ENCODE data around the gene BCL6B. TPM values are rescaled to one million over a fixed set of nuclear protein-coding genes. Genes with fewer than 3 reads are reported as not detected.
A peak's percentile ranks its signal among the peaks of the same experiment; 100 is the strongest.

The BCL6B gene
- total RNA-seq, 1 experiment from 2014 or later: 0.02 TPM

DNA sequence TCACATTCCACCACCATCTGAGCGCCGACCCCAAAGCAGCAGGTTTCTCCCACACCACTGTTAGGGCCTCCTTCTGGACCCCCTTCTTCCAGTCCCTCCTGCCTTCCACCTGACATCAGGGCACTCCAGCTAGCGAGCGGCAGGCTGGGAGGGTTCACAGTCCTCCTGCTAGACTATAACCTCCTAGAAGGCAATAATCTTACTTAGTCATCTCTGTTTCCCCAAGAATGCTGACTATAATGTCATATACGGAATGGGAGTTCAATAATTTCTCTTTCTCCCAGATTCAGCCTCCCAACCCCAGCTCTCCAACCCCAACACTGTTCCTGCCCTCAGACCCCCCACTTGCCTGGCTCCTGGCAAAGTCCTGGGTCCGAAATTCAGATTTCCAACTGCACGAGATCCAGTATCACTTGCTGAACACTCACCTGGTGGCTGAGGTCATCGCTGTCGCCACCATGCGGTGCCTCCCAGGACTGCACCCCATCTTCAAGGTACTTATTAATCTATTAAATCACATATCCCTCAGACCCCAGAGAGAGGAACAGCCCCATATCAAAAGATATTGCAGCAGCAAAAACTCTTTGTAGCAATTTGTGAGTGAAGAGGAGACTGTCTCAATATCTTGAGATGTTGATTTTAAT lies 21.4 kb upstream of the BCL6B start:
- no peaks in the 10 kb centered on the region for H3K27me3 ChIP-seq
- DNase-seq: no peak

DNA sequence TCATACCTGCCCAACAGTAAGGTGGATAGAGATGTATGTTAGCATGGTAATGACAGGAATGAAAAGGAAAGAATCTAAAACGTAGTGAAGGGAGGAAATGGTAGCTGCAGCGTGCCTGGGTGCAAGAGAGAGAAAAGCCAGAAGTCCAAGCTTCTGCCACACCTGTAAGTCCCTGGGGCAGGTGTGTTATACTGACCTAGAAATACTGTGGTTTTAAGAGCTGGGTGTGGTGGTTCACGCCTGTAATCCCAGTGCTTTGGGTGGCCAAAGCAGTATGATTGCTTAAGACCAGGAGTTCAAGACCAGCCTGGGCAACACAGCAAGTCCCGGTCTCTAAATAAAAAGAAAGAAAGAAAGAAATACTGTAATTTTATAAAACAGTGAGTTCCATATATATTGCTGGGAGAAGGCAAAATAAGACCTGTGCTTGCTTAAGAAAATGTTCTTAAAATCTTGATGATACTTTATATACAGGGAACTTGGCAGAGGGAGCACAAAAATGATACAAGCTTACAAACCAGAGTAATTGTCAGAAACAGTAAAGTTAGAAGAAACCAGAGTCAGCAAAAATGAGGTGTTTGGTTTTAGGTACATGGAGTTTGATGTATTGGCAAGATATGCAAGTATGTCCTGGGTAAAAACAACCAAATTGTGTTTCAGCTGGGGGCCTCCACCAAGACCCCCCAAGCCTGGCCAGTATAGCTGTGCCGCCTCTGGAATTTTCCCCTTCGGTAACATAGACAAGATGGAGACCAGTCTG lies 20.4 kb upstream of the BCL6B start:
- no peaks in the 10 kb centered on the region for H3K27me3 ChIP-seq
- H3K27ac ChIP-seq: no peak overlapping the region
- H3K36me3 ChIP-seq: no peaks in the 10 kb centered on the region; the same call in 1 of the 2 replicates
- no peak for DNase-seq
- H3K9me3 ChIP-seq (replicated peaks): no peaks in the 10 kb centered on the region
- no peaks in the 10 kb centered on the region for H3K4me1 ChIP-seq
- H3K4me3 ChIP-seq: no peak overlapping the region

More for the DNA sequence above, 21.4 kb upstream of the BCL6B start:
- H3K9me3 ChIP-seq (replicated peaks): no peaks in the 10 kb centered on the region
- H3K4me3 ChIP-seq: no peak overlapping the region
- no peaks in the 10 kb centered on the region for H3K4me1 ChIP-seq
- no peak overlapping the region for H3K27ac ChIP-seq
- no peaks in the 10 kb centered on the region; the same call in 1 of the 2 replicates for H3K36me3 ChIP-seq

DNA sequence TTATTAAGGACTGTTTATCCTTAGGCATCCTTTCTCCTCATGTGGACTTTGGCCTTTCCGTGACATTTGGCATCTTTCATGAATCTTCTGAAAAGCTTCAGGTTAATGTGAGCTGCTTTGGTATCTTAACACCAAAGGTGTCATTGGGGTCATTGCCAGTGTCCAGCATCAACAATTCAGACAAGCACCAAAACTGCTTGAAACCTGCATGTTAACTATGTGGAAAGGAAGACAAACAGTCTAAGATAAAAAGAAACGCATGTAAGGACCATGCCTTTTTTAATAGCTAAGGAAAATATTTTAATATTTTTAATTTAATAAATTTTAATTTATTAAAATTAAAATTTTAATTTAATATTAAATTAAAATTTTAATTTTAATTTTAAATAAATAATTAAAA lies 19.1 kb upstream of the BCL6B start:
- H3K9me3 ChIP-seq (replicated peaks): no peaks in the 10 kb centered on the region
- H3K4me1 ChIP-seq: no peaks in the 10 kb centered on the region
- no peak overlapping the region for H3K27ac ChIP-seq
- no peak for DNase-seq
- H3K27me3 ChIP-seq: no peaks in the 10 kb centered on the region
- no peaks in the 10 kb centered on the region; the same call in 1 of the 2 replicates for H3K36me3 ChIP-seq
- H3K4me3 ChIP-seq: no peak overlapping the region

DNA sequence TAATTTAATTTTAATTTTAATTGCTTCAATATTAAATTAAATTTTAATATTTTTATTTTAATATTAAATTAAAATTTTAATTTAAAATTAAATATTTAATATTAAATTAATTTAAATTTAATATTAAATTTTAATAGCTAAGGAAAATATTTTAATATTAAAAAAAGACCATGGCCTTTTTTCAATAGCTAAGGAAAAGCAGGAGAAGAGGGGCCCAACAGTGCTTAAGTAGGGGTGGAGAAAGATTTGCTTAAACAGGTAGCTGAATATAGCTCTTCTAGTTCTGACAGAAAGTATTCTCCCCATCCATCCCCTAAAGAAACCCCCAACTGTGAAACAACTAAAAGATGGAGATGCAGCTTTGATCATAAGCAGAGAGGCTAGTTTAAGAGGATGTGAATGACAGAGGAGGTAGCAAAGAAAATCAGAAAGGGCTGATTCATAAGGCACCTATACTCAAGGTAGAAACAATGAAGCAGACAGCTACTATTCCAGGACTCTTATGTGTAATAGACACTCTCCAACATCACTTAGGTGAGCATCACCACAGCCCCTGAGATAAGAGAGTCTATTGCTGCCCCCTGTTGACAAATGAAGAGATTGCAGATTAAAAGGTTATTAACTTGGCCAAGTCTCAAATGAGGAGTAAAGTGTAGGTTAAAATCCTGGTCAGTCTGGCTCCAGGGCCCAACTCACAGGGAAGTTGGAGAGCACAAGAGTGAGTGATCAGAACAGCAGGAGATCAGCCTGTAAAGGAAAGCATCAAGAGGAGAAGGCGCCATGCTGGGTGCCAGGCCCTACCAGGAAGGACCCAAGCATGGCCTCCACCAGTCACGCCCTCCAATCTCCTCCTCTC lies 18.2 kb upstream of the BCL6B start:
- Histone ChIP-seq H3K36me3 (no peaks in the 10 kb centered on the region; the same call in 1 of the 2 replicates), H3K4me3 (no peak overlapping the region), H3K4me1 (no peaks in the 10 kb centered on the region), H3K27ac (no peak overlapping the region), H3K9me3 (replicated peaks) (no peaks in the 10 kb centered on the region), H3K27me3 (no peaks in the 10 kb centered on the region)
- DNase-seq: peak; percentile 29 to 80

DNA sequence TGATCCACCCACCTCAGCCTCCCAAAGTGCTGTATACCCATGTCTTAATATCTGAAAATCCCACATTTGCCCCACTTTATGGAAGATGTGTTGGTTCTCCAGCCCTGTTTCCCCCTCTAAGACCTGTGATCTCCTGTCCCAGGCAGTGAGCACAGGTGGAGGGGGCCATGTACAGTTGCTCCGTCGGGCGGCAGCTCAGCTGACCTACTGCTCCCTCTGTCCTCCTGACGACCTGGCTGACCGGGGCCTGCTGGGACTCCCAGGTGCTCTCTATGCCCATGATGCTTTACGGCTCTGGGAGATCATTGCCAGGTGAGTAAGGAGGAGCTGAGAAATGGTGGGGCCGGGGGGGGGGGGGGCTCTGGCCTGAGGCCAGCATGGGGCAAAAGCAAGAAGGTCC lies 17.1 kb upstream of the BCL6B start:
- Histone ChIP-seq H3K4me3 (no peak overlapping the region), H3K36me3 (no peaks in the 10 kb centered on the region; the same call in 1 of the 2 replicates), H3K27me3 (no peaks in the 10 kb centered on the region), H3K4me1 (no peaks in the 10 kb centered on the region), H3K9me3 (replicated peaks) (no peaks in the 10 kb centered on the region), H3K27ac (no peak overlapping the region)
- DNase-seq: no peak

DNA sequence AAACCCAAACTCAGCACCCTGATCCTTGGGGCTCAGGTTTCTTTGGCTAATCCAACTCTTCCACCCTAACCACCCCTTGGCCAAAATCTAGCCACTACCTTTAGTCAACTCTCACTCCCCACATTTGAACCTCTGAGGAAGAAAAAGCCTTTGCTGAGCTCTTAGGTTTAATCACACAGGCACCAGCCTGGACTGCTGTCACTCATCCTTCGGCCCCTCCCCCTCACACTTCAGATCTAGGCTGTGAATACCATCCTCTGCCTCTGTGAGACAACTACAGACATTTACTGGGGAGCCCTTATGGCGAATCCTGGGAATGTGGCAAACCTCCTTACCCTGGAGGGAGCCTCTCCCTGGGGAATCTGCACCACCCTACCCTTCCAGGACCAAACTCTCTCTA lies 15.7 kb upstream of the BCL6B start:
- Histone ChIP-seq H3K9me3 (replicated peaks) (no peaks in the 10 kb centered on the region), H3K36me3 (no peaks in the 10 kb centered on the region; the same call in 1 of the 2 replicates), H3K4me1 (no peaks in the 10 kb centered on the region), H3K4me3 (no peak overlapping the region), H3K27ac (no peak overlapping the region), H3K27me3 (no peaks in the 10 kb centered on the region)
- DNase-seq: no peak

DNA sequence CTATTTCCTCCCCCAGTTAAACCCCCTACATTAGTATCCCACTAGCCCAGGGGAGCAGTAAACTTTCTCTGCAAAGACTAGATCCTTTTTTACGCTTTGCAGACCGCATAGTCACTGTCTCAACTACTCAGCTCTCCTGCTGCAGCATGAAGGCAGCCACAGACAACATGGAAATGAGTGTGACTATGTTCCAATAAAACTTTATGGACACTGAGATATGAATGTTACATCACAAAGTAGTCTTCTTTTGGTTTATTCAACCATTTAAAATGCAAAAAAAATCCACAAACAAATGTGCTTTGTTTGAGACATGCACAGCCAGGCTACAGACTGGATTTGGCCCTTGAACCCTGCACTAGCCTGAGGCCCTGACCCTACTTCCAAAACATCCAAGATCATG lies 12.3 kb upstream of the BCL6B start:
- Histone ChIP-seq H3K4me1 (no peaks in the 10 kb centered on the region), H3K36me3 (no peaks in the 10 kb centered on the region), H3K4me3 (no peak overlapping the region), H3K27me3 (no peaks in the 10 kb centered on the region), H3K9me3 (replicated peaks) (no peaks in the 10 kb centered on the region), H3K27ac (no peak overlapping the region)
- no peak for DNase-seq

DNA sequence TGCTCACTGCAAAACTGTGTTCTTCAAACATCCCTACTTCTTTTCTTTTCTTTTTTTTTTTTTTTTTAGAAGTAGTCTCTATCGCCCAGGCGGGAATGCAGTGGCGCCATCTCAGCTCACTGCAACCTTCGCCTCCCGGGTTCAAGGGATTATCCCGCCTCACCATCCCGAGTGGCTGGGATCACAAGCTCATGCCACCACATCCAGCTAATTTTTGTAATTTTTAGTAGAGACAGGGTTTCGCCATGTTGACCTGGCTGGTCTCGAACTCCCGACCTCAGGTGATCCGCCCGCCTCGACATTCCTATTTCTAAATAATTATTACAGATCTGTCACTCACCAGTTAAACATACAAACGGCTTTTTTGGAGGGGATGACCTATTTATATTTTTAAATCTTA lies 11.4 kb upstream of the BCL6B start:
- no peaks in the 10 kb centered on the region for H3K9me3 ChIP-seq (replicated peaks)
- H3K4me1 ChIP-seq: no peaks in the 10 kb centered on the region
- no peaks in the 10 kb centered on the region for H3K36me3 ChIP-seq
- H3K4me3 ChIP-seq: peak overlapping the region; percentile 73
- no peak for DNase-seq
- H3K27me3 ChIP-seq: no peaks in the 10 kb centered on the region
- no peak overlapping the region for H3K27ac ChIP-seq

DNA sequence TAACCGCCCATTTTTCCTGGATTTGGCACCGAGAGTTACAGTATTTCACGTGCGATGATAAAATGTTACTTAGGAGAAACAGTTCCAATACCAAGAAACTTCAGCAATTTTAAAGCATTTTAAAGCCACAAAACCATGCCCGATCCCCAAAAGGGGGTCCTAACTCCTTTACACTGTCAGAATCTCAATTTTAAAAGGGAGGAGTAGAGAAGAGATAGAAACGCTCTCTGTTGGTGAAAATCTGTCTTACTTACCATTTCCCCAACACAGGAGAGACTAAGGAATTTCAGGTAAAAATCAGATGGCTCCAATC lies 11.0 kb upstream of the BCL6B start:
- no peak for DNase-seq
- no peaks in the 10 kb centered on the region for H3K9me3 ChIP-seq (replicated peaks)
- H3K36me3 ChIP-seq: no peaks in the 10 kb centered on the region
- peak overlapping the region; percentile 73 for H3K4me3 ChIP-seq
- no peaks in the 10 kb centered on the region for H3K27me3 ChIP-seq
- H3K27ac ChIP-seq: peak overlapping the region; percentile 98
- no peaks in the 10 kb centered on the region for H3K4me1 ChIP-seq

DNA sequence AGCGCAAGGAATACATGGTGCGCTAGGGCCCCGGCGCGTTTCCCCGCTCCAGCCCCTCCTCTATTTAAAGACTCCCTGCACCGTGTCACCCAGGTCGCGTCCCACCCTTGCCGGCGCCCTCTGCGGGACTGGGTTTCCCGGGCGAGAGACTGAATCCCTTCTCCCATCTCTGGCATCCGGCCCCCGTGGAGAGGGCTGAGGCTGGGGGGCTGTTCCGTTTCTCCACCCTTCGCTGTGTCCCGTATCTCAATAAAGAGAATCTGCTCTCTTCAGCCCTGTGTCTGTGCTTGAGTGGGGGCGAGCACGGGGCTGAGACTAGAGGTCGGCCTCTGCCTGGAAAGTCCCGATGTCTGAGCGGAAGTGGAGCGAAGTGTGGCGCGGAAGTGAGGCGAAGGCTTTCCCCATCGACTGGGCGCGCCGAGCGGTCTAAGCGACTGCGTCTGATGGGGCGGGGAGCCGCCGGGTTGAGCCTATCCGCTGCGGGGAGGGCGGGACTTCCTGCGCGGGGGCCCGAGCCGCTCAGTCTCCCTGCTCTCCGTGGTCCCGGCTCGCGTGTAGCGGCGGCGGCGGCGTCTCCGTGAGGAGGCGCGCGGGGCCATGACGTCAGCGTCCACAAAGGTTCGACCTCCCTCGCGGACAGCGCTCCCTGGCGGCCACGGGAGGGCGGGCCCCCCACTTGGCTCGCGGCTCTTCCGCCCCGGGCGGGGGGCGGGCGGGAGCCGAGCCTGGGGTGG lies 8.4 kb upstream of the BCL6B start:
- H3K9me3 ChIP-seq (replicated peaks): no peaks in the 10 kb centered on the region
- peak; percentile 92 to 94 for DNase-seq
- H3K4me3 ChIP-seq: peak overlapping the region; percentile 73
- H3K4me1 ChIP-seq: no peaks in the 10 kb centered on the region
- peak overlapping the region; percentile 43; the same call in 1 of the 2 replicates for H3K27ac ChIP-seq
- H3K36me3 ChIP-seq: no peaks in the 10 kb centered on the region
- no peaks in the 10 kb centered on the region for H3K27me3 ChIP-seq

DNA sequence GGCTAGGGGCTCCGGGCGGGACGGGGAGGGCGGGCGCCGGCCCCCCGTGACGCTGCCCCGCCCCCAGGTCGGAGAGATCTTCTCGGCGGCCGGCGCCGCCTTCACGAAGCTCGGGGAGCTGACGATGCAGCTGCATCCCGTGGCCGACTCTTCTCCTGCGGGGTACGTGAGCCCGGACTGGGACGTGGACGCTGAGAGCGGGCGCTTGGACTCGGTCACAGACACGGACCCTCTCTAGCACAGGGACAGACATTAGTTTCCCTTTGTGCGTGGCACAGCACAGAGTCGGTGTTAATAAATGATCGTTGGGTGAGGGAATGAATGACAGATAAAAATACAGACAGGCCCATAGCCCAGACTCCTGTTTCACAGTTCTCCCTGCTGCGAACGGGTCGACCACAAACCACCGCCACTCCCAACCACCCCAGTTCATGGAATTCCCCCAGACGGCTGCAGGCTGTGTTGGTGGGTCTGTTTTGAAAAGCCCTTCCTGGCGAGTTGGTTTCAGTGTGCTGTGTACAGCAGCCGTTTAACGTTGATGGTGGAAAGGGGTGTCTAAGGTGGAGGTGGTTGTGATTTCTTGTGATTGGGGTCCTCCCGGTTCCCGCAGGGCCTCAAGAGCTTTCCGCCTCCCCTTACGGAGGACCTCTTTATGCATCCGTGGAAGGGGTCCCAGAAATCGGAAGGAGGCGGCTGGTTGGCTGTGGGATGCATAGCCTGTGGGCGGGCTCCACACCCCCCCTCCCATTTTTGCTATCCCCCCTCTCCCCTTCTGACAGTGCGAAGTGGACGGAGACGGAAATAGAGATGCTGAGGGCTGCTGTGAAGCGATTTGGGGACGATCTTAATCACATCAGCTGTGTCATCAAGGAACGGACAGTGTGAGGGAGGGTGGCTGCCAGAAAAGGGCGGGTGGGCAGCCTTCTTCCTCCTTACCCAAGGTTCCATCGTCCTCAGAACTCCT lies 7.6 kb upstream of the BCL6B start:
- Histone ChIP-seq H3K4me3 (peak overlapping the region; percentile 73), H3K4me1 (no peaks in the 10 kb centered on the region), H3K27ac (peak overlapping the region; percentile 43), H3K27me3 (no peaks in the 10 kb centered on the region), H3K36me3 (no peaks in the 10 kb centered on the region), H3K9me3 (replicated peaks) (no peaks in the 10 kb centered on the region)
- peak; percentile 27 to 40 for DNase-seq

DNA sequence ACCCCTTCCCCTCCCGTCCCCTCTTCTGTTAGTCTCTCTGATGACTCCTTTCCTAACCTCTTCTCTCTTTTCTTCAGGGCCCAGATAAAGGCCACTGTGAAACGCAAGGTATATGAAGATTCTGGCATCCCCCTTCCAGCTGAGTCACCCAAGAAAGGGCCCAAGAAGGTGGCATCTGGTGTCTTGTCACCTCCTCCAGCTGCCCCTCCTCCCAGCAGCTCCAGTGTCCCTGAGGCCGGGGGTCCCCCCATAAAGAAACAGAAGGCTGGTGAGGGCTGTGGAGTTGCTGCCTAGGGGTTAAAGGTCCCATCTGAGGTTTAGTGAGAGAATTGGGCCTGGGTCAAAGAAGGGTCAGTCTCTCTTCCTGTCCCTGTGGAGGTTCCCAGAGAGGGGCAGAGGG lies 6.4 kb upstream of the BCL6B start:
- Histone ChIP-seq H3K4me1 (no peaks in the 10 kb centered on the region), H3K4me3 (no peak overlapping the region), H3K27me3 (no peaks in the 10 kb centered on the region), H3K27ac (no peak overlapping the region), H3K36me3 (no peaks in the 10 kb centered on the region), H3K9me3 (replicated peaks) (no peaks in the 10 kb centered on the region)
- DNase-seq: no peak

DNA sequence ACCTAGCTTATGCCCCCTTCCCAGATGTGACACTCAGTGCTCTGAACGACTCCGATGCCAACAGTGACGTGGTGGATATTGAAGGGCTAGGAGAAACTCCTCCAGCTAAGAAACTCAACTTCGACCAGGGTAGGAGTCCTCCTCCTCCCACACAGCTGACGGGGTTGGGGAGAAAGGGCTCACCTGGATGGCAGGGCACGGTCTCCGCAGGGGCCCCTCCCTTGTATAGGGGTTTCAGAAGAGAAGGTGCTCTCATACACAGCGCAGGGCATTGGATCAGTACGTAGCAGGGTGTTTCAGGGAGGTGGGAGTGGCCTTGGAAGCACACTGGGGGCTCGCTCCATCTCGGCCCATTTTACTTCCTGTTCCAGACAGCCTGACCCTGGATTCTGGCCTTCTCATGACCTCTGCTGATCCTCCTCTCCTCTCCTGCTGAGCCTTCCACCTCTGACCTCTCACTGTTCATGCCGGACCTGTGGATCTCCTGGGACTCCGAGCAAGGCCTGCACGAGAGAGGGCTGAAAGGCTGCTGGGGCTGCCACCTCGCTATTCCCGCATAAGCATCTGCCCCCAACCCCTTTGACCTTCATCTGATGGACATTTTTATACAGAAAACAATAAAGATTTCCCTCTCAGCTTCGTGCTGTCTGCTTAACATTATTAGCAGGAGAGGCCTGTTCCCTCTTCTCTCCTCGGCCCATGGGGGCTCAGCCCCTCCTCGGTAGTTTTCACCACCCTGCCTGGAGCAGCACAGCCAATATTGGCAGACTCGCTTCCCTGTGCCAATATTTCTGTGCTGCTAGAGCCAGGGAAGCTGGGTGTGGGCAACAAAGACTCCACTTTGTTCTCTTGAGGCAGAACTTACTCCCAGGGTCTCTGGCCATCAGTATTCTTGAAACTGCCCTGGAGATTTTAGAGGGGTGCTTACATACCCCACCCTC lies 5.7 kb upstream of the BCL6B start:
- Histone ChIP-seq H3K27me3 (no peaks in the 10 kb centered on the region), H3K27ac (no peak overlapping the region), H3K4me1 (no peaks in the 10 kb centered on the region), H3K4me3 (no peak overlapping the region), H3K36me3 (no peaks in the 10 kb centered on the region), H3K9me3 (replicated peaks) (no peaks in the 10 kb centered on the region)
- DNase-seq: no peak

Measured in SJCRH30 (cell line).